T-helper 2 cell treated with Interferon-gamma antibody and Interleukin-4, amounts not matched to agents 5 μg/mL and 100 μg/mL, for 36 hours (primary cell): ENCODE results near the gene YPEL2.

ENCODE experiments used
- DNase-seq: peaks from one replicate; pipeline ENCODE4 v3.0.0; 2021; ENCODE audit warnings: low spot score
- H3K27ac Mint-ChIP-seq: one replicate; pipeline ENCODE4 v1.8.0; 2021; ENCODE audit warnings: mild to moderate bottlenecking, mixed read lengths
- H3K27me3 Mint-ChIP-seq: one replicate; pipeline ENCODE4 v1.8.0; 2021; ENCODE audit warnings: low read depth, mixed read lengths
- H3K36me3 Mint-ChIP-seq: one replicate; pipeline ENCODE4 v1.8.0; 2021; ENCODE audit warnings: low read depth, mixed read lengths
- H3K4me1 Mint-ChIP-seq: one replicate; pipeline ENCODE4 v1.8.0; 2021; ENCODE audit warnings: low read depth, mixed read lengths
- H3K4me3 Mint-ChIP-seq: one replicate; pipeline ENCODE4 v1.8.0; 2022; ENCODE audit warnings: mild to moderate bottlenecking, moderate library complexity, mixed read lengths
- H3K9me3 Mint-ChIP-seq: one replicate; pipeline ENCODE4 v1.8.0; 2021; ENCODE audit warnings: mixed read lengths

The YPEL2 gene

GRCh38 chr17:59357219-59357697 is 25.8 kb downstream of the YPEL2 start:
- H3K9me3 Mint-ChIP-seq: peaks cover 6% of the 10 kb centered on the region
- no peak overlapping the region for H3K27ac Mint-ChIP-seq
- DNase-seq: no peak
- peaks cover 50% of the 10 kb centered on the region for H3K4me1 Mint-ChIP-seq
- H3K4me3 Mint-ChIP-seq: no peak overlapping the region
- no peaks in the 10 kb centered on the region for H3K27me3 Mint-ChIP-seq
- peaks cover 37% of the 10 kb centered on the region for H3K36me3 Mint-ChIP-seq

GRCh38 chr17:59357929-59358328 is 26.5 kb downstream of the YPEL2 start:
- H3K9me3 Mint-ChIP-seq: peaks cover 6% of the 10 kb centered on the region
- no peak overlapping the region for H3K27ac Mint-ChIP-seq
- no peak for DNase-seq
- no peak overlapping the region for H3K4me3 Mint-ChIP-seq
- no peaks in the 10 kb centered on the region for H3K27me3 Mint-ChIP-seq
- H3K4me1 Mint-ChIP-seq: peaks cover 50% of the 10 kb centered on the region
- peaks cover 37% of the 10 kb centered on the region for H3K36me3 Mint-ChIP-seq

- Mint-ChIP-seq H3K36me3 (peaks cover 21% of the 10 kb centered on the region), H3K9me3 (peaks cover 6% of the 10 kb centered on the region), H3K27me3 (no peaks in the 10 kb centered on the region), H3K4me3 (peak overlapping the region; percentile 77), H3K27ac (peak overlapping the region; percentile 91), H3K4me1 (peaks cover 52% of the 10 kb centered on the region)
- DNase-seq: peak; percentile 61
Observed at GRCh38 chr17:59361386-59361785, 29.9 kb downstream of the YPEL2 start.

GRCh38 chr17:59361916-59362810 is 30.7 kb downstream of the YPEL2 start:
- DNase-seq: peak; percentile 70
- peak overlapping the region; percentile 77 for H3K4me3 Mint-ChIP-seq
- peak overlapping the region; percentile 91 for H3K27ac Mint-ChIP-seq
- peaks cover 13% of the 10 kb centered on the region for H3K36me3 Mint-ChIP-seq
- H3K4me1 Mint-ChIP-seq: peaks cover 52% of the 10 kb centered on the region
- H3K9me3 Mint-ChIP-seq: peaks cover under 1% of the 10 kb centered on the region
- no peaks in the 10 kb centered on the region for H3K27me3 Mint-ChIP-seq

GRCh38 chr17:59362811-59363205 is 31.4 kb downstream of the YPEL2 start:
- Mint-ChIP-seq H3K9me3 (no peaks in the 10 kb centered on the region), H3K27me3 (no peaks in the 10 kb centered on the region), H3K36me3 (peaks cover 7% of the 10 kb centered on the region), H3K27ac (peak overlapping the region; percentile 91), H3K4me1 (peaks cover 57% of the 10 kb centered on the region), H3K4me3 (peak overlapping the region; percentile 77)
- DNase-seq: no peak

GRCh38 chr17:59365383-59365981 is 34.0 kb downstream of the YPEL2 start:
- DNase-seq: peak; percentile 48
- Mint-ChIP-seq H3K27me3 (no peaks in the 10 kb centered on the region), H3K27ac (peak overlapping the region; percentile 93), H3K4me1 (peaks cover 48% of the 10 kb centered on the region), H3K4me3 (peak overlapping the region; percentile 61), H3K36me3 (no peaks in the 10 kb centered on the region), H3K9me3 (no peaks in the 10 kb centered on the region)

- DNase-seq: no peak
- peak overlapping the region; percentile 61 for H3K4me3 Mint-ChIP-seq
- no peaks in the 10 kb centered on the region for H3K36me3 Mint-ChIP-seq
- peak overlapping the region; percentile 93 for H3K27ac Mint-ChIP-seq
- peaks cover 44% of the 10 kb centered on the region for H3K4me1 Mint-ChIP-seq
- H3K27me3 Mint-ChIP-seq: no peaks in the 10 kb centered on the region
- no peaks in the 10 kb centered on the region for H3K9me3 Mint-ChIP-seq
Observed at GRCh38 chr17:59366040-59366757, 34.7 kb downstream of the YPEL2 start.

- Mint-ChIP-seq H3K4me3 (no peak overlapping the region), H3K4me1 (peaks cover 42% of the 10 kb centered on the region), H3K27me3 (no peaks in the 10 kb centered on the region), H3K9me3 (no peaks in the 10 kb centered on the region), H3K27ac (no peak overlapping the region), H3K36me3 (no peaks in the 10 kb centered on the region)
- DNase-seq: no peak
Observed at GRCh38 chr17:59366773-59367656, 35.6 kb downstream of the YPEL2 start.

GRCh38 chr17:59367657-59368045 is 36.2 kb downstream of the YPEL2 start:
- no peak for DNase-seq
- Mint-ChIP-seq H3K4me3 (no peak overlapping the region), H3K36me3 (no peaks in the 10 kb centered on the region), H3K27ac (no peak overlapping the region), H3K27me3 (no peaks in the 10 kb centered on the region), H3K4me1 (peaks cover 42% of the 10 kb centered on the region), H3K9me3 (no peaks in the 10 kb centered on the region)

GRCh38 chr17:59368218-59368857 is 36.9 kb downstream of the YPEL2 start:
- no peaks in the 10 kb centered on the region for H3K27me3 Mint-ChIP-seq
- peaks cover 1% of the 10 kb centered on the region for H3K36me3 Mint-ChIP-seq
- H3K4me3 Mint-ChIP-seq: no peak overlapping the region
- H3K9me3 Mint-ChIP-seq: no peaks in the 10 kb centered on the region
- H3K27ac Mint-ChIP-seq: no peak overlapping the region
- DNase-seq: no peak
- peaks cover 46% of the 10 kb centered on the region for H3K4me1 Mint-ChIP-seq

- Mint-ChIP-seq H3K36me3 (peaks cover 3% of the 10 kb centered on the region), H3K27ac (no peak overlapping the region)
- DNase-seq: no peak
Observed at GRCh38 chr17:59369031-59369975, 37.8 kb downstream of the YPEL2 start.

More at GRCh38 chr17:59369031-59369975, 37.8 kb downstream of the YPEL2 start:
- Mint-ChIP-seq H3K4me3 (no peak overlapping the region), H3K9me3 (no peaks in the 10 kb centered on the region), H3K4me1 (peaks cover 48% of the 10 kb centered on the region), H3K27me3 (no peaks in the 10 kb centered on the region)
